PC-9 (cell line): ENCODE measurements around the gene CKS1B.

Experiments
- CTCF ChIP-seq: fragments of 200-600 bp; sonication (generic); conservative IDR thresholded peaks from 2 replicates; pipeline ENCODE4 v1.6.1; 2017; ENCODE audit warnings: mixed run types, antibody characterized with exemption, mild to moderate bottlenecking, moderate library complexity
- EZH2 ChIP-seq: fragments of 200-600 bp; sonication (generic); IDR thresholded peaks from 2 replicates; pipeline ENCODE4 v1.8.0; 2017; ENCODE audit warnings: antibody characterized with exemption, low read depth

GRCh38 chr1:154972213-154972516 is 2.3 kb upstream of the CKS1B start:
- TF ChIP-seq CTCF (no peak), EZH2 (no peak)
